CD4-positive, alpha-beta T cell treated with Interleukin-10 for 1 hour (primary cell): ENCODE measurements around the gene NCKAP5L.

Source experiments
- DNase-seq: peaks from one replicate; pipeline ENCODE4 v3.0.0-alpha.2; 2020

NCKAP5L gene

DNA sequence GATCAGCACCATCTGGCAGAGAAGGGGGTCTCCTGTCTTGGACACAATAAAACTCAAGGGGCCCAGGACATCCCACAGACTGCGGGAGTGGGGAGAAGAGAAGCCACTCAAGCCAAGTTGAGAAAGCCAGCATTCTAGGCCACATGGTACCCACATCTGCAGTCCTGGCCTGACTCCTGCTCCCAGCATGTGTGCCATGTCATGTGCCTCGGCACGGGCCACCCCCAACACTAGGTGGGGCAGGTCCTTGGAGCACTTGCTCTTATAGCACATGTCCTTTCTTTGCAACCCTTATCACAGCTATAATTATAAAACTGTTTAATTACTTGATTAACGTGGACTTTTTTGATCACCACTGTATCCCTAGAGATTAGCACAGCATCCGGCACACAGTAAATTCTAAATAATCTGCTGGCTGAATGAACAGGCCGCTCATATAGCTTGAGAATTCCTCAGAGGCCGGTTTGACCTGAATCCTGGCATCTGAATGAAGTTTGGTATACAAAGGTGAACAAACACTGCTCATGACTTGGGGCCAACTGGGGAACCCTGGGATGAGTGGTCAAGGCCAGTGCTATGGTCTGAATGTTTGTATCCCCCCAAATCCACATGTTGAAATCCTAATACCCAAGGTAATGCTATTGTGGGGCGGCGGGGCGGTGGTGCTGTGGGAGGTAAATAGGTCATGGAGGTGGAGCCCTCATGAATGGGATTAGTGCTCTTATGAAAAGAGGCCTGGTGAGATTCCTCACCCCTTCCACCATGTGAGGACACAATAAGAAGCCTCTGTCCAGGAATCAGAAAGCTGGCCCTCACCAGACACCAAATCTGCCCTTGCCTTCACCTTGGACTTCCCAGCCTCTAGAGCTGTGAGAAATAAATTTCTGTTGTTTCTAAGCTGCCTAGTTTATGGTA lies 6.6 kb downstream of the NCKAP5L start:
- DNase-seq: no peak

DNA sequence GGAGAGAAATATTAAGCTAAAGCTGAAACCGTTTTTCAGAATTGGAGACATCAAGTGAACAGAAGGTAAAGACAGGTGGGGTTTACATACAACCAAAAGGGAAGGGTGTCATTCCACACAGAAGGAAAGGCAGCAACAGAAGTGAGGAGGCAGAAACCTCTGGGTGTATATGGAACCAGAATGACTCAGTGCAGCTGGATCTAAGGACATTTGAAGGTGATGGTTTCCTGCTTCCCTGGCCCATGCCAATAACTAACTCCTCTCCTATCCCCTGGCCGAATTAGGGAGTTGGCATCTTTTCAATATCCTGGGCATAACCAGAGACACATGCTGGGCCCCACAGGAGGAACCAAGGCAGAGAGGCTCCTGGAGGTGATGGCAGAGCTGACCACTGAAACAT lies 8.4 kb downstream of the NCKAP5L start:
- no peak for DNase-seq

DNA sequence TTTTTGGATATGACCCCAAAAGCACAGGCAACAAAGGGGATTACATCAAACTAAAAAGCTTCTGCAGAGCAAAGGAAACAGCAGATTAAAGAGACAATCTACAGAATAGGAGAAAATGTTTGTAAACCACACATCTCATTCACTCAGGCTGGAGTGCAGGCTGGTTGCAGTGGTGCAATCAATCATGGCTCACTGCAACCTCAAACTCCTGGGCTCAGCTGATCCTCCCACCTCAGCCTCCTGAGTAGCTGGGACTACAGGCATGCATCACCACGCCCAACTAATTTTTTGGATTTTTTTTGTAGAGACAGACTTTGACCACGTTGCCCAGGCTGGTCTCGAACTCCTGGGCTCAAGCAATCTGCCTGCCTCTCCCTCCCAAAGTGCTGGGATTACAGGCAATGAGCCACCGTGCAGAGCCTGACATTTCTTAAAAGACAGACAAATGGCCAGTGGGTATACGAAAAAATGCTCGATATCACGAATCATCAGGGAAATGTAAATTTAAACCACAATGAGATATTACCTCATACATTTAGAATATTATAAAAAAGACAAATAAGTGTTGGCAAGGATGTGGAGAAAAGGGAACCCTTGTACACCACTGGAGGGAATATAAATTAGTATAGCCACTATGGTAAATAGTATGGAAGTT lies 9.8 kb downstream of the NCKAP5L start:
- DNase-seq: no peak

DNA sequence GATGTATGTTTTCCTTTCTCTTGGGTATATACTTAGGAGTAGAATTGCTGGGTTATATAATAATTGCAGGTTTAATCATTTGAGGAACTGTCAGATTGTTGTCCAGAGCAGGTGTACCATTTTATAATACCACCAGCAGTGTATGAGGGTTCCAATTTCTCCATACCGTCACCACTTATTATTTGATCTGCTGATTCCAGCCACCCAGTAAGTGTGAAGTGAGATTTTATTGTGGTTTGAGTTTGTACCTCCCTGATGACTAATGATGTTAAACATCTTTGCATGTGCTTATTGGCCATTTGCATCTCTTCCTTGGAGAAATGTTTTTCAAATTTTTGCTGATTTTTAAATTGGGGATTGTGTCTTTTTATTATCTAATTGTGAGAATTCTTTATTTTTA lies 15.1 kb downstream of the NCKAP5L start:
- no peak for DNase-seq

DNA sequence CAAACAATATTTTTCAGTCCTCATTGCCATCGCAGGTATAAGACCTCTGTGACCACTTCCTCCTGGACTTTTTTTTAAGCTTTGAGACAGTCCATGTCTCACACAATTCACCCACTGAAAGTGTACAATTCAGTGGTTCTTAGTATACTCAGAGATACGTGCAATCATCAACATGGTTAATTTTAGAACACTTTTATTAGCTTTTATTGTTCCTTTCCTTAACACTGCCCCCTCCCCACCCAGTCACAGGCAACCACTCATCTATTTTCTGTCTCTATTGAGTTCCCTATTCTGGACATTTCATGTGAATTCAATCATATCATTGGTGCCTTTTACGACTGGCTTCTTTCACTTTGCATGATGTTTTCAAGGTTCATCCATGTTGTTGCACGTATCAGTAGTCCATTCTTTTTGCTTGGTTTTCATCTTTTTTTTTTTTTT lies 16.2 kb downstream of the NCKAP5L start:
- DNase-seq: no peak

DNA sequence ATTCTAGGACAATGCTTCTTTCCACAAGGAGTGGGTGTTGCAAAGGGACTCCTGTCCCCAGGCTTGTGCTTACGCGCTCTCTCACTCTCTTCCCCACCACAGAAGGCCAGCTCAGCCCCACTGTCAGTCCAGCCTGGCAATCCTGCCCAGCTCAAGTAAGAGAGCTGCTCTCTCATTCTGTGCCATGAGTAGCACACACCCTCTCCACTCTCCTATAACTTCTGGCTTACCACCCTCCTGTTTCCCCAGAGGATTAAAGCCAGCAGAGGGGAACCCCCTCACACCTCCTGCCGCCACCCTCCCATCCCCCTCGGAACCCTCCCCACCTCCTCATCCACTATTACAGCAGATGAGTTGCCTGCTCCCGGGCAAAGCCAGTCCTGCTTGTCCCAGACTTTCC lies 17.1 kb downstream of the NCKAP5L start:
- DNase-seq: no peak

DNA sequence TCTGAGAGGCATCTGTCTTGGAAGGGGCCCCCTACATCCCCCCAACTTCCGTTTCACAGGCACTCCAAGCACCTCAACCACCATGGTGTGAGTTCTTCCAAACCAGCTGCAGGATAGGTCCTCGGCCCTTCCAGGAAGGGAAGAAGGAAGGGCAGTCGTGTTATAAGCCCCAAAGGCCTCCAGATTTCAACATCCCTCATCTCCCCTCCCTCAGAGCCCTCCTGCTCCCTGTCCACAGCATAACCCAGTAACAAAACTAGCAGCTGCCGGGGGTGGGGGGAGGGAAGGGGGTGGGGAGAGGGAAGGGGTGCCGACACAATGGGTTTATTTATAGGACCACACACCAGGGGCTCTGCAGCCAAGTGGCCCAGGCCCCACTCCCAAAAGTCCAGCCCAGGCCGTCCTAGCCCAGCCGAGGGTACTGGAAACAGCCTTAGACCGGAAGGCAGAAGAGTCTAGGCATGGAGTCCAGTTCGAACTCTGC lies 18.3 kb downstream of the NCKAP5L start:
- DNase-seq: no peak

DNA sequence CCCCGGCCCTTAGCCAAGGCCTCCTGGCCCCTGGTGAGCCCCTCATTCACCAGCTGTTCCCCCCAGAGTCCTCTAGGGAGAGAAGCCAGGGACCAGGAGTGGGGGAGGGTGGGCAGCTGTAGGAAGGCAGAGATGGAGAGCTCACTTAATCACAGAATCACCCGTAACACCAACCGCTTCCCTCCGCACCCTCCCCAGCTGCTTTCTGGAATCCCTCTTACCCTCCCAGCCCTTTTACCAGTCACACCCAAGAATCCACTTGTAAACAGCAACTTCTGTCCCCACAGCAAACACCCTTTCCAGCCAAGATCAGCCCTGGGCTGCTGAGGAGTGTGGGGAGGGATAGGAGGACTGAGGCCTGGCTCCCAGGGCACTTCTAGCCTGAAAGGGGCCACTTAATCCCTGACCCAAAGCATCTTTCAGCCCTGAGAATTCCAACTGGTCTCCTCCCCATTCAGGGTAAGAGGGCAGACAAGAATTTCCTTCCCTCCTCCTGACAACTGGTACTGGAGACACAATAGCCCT lies 18.8 kb downstream of the NCKAP5L start:
- no peak for DNase-seq

DNA sequence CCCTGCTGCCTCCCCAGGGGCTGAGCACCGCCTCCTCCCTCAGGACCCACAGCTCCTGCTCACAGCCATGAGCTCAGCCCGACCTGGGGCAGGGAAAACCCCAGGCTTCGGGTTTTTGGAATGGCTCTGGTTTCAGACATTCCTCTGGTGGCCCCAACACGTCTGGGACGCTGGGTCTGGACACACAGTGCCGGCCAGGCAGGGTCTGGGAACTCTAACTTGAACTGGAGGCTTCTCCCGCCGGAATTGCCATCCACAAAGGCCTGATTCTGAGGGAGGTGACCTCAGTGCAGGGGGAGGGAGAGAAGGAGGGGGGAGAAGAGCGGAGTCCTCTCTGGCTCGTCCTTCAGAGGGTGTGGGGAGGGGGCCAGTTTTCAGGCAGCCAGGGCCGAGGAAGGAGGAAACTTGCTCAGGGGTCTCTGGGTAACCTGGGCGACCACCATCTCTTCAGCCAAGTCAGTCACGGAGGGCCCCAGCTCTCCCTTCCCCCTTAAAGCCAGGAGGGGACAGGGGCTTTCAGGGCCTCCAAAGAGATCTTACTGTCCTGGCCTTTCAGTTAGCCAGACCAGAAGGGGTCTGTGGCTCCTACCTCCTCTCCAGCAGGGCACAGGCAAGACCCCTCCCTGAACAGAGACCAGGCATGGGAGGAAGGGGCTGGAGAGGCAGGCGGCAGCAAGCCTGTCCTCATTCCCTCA lies 19.4 kb downstream of the NCKAP5L start:
- DNase-seq: no peak

DNA sequence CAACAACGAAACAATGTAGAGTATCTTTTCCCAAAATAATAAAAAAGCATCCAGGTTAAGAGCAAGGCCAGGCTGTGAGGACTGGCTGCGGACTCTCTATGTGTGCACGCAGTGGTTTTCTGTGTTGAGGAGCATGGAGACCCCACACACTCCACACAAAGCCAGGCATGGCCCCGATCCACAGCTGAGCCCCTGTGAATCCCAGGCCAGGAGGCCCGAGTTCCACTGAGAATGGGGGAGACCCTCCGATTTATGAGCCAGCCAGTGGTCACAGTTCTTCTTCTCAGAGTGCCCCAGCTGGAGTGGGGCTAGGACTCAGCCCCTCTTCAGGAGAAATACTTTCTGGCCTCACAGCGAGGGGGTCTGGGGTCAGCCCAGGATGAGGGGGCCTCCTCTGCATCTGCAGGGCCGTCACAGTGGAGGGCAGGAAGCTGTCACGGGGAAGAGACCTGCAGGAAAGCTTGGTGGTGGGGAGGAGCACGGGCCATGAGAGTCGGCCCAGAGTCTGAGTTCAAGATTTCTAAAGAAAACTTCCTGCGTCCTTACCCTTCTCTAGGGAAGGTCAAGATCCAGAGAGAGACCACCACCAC lies 20.1 kb downstream of the NCKAP5L start:
- DNase-seq: no peak

DNA sequence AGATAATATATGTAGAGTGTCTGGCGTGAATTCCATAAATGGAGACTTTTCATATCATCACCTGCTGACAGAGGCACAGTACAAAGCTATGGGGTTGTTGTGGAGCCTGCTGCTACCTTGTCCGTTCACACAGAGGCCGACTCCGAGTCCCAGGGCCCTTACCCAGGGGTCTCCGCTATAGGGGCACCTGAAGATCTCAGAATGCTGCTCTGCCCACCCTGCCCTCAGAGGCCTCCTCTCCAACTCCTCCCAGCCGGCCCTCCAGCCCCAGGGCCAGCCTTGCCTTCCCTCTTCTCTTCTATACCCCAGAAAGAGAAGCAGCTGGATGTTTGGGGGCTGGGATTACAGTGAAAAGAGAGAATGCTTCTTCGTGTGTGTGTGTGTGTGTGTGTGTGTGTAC lies 21.3 kb downstream of the NCKAP5L start:
- no peak for DNase-seq

DNA sequence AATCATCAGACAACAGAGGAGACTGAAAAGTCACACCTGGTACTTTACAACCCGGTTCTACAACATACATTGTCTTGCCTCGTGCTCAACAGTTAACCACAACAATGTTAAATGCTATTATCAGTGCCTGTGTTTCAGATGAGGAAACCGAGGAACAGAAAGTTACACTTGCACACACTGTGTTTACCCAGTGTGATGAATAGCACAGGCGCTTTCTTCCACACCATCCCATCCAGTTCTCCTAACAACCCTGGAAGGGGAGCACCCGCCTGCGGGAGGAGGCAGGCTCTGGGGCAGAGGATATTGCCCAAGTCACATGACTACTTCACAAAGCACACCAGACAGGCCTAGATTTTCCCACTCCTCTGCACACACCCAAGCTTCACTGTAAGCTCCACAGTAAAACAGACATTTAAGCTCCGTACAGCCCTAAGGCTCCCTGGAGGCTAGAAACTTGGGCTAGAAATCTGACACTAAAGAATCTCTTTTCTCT lies 21.8 kb downstream of the NCKAP5L start:
- DNase-seq: no peak

DNA sequence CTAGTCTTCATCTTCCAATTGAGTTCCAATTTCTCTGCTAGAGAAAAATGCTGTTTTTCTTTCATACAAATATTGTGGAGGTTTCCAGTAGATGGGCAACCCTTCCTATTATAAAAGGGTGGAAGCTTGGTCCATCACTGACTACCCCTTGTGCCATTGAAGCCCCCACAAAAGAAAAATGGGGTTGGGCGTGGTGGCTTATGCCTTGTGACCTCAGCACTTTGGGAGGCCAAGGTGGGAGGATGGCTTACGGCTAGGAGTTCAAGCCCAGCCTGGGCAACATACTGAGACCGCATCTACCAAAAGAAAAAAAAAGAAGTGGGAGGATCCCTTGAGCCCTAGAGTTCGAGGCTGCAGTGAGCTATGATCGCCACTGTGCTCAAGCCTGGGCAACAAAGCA lies 22.8 kb downstream of the NCKAP5L start:
- DNase-seq: no peak

DNA sequence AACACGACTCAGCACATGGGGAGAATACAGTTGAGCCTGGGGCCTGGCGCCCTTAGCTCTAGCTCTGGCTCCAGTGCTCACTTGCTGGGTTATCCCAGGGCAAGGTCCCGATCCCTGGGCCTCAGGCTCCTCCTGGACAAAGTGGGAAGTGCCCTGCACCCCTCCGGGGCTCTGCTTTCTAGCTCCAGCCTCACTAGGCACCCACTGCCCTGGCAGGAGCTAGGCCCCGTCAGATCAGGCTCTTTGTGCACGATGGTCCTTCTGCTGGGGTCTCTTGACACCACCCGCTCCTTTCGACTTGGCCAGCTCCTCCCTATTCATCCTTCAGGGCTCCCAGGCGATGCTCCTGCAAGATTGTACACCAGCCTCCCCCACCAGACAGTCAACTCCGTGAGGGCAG lies 23.4 kb downstream of the NCKAP5L start:
- DNase-seq: no peak

DNA sequence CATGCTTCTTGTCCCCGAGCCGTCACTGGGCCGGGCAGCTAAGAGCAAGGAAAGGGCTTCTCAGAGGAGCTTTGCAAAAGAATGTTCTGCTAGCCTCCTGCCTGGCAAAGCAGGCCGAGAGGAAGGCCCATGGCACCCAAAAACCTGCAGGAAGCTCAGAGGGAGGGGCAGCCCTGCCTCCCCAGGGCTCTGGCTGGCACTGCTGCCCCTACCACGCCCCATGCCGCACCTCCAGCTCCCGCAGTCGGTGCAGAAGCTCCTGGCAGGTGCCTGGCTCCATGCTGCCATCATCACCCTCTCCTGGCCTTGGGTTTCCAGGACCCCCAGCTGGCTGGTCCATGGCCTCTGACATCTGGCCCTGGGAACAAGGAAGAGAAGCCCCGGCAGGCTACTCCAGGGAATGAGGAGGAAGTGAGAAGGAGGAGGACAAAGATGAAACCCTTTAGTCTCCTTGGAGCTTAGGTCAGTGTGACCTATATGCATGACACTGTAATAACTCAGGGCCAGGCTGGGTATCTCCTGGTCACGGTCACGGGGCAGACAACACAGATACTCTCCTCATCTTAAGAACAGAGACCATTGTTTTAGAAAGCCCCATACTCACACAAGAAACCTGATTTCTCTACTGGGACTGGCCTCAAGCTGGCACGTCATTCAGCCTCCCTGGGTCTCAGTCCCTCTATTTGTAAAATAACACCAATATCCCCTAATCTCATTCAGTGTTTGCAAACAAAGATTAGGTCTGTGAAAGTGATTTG lies 24.3 kb downstream of the NCKAP5L start:
- DNase-seq: no peak

DNA sequence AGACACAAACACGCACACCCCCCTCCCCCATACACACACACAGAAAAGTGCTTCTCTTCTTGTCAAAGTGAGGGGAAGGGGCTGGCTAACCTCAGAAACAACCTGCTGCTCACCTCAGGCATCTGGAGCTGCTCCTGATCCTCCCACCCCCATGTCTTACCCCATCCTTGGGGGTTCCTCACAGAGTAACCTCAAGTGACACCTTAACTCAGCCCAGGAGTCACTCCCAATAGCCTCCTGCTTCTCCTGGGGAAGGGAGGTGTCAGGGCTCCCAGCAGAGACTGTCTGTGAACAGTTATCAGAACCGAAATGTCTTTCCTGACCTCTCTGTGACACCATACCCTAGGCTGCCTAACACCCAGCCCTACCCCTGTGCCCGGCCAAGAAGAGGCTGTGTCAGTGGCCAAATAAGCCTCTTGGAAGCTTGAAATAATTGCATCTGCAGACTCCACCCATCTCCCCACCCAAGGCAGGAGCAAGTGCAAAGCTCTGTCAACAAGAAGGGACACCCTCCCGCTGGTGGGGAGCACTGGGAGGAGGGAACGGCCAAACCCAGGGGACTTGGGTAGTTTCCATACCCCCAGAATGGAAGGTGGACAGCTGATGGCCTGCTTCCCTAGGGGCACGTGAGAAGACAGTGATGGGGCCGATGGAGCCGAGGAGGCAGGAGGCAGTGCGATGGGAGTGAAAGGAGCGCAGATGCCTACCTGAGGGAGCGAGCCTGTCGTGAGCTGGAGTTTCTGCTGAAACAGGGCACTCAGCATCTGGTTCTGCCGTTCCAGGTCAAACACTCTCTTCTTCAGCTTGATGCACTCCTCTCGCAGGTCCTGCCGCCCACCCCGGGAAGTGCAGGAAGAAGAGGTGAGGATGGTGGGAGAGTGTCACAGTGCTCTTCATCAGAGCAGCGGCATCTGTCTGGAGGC lies 26.8 kb downstream of the NCKAP5L start:
- DNase-seq: no peak

DNA sequence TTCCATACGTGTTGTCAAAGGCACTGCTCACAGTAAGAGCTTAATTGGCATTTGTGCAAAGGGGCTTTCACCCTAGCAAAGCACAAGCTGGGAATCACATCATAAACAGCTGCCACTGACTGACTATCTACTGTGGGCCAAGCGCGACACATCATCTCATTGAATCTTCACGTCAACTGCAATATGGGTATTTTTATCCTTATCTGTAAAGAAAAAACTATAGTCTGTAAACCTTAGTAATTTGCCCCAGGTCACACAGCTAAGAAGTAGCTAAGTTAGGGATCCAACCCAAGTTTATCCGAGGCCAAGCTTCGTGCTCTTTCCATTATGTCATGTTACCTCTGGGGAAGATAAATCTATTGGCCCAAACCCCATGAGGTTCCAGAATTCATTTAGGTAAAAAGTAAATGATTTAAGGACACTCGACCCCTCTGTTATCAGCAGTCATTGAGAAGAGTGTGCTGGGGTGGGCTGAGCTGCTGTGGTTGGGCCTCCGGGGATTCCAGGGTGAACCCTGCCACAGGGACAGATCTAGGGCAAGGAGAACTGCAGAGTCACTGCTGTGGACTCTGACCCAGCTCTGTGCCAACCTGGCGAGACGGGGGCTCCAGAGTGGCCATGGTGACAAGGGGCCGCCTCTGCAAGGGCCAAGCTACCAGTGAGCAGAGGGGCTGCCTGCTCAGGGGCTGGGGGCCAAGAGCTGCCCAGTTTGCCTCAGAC lies 27.6 kb downstream of the NCKAP5L start:
- no peak for DNase-seq

DNA sequence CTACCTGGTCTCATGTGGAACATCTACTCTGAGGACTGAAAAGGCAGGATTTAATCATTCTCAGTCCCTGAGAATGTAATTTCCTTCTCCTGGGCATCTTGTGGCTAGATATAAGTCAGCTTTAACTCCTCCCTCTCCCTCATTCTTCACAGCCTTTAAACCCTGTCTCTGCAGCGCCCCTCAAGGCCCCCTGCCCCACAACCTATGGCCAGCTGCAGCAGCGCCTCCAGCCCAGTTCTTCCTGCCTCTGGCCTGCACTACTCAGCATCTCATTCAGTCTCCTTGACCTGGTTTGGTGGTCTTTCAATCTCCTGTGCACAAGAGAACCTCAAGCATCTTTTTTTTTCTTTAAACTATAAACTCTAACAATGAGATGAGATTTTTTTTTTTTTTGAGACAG lies 29.3 kb downstream of the NCKAP5L start:
- no peak for DNase-seq

DNA sequence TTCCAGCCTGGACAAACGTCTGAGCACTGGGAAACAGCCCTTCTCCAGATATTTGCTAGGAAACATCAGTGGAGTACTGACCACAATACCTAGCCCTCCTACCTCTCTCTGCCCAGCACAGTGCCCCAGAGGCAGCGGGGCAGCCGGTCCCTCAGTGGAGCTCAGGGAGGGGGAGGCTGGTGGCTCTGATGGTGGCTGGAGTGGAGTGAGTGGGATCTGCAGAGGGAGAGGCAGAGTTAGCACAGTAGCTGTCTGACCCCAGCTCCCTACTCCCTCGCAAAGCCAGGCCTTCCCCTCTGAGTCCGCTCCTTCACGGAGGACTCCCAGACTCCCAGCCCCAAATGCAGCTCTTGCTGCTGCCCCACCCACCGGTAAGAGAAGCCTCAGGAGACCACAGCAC lies 30.0 kb downstream of the NCKAP5L start:
- no peak for DNase-seq

DNA sequence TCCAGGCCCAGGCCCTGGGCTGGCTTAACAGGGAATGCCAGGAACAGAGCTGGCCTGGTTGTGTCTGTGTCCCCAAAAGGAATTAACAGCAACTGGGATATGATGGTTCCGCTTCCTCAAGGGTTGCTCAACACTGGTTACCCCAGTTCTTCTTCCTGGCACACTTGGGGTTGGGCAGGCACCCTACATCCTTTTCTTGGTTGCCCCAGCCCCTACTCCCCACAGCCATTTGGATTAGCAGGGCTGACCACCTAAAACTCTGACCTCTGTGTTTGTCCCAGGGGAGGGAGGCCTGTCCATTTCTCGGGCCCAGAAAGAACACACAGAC lies 30.8 kb downstream of the NCKAP5L start:
- DNase-seq: no peak
